Measurements from ENCODE around the gene NPFF. TPM values are rescaled to one million over a fixed set of nuclear protein-coding genes. Genes with fewer than 3 reads are reported as not detected.

NPFF gene
- polyA plus RNA-seq, 2 donors = 0.12 TPM; not detected in 1

GRCh38 chr12:53516758-53517455 is 9.6 kb upstream of the NPFF start:
- Histone ChIP-seq H3K4me3 (ENCODE audit: low read depth in 1 of 2, low read length in 2 of 2) (no peak overlapping the region), H3K9me3 (ENCODE audit: control insufficient read depth in 2 of 2, insufficient read depth in 1 of 2, low read depth in 1 of 2, low read length in 1 of 2) (no peaks in the 10 kb centered on the region), H3K27ac (ENCODE audit: low read depth in 2 of 2, low read length in 1 of 2) (no peak overlapping the region), H3K27me3 (ENCODE audit: control insufficient read depth in 1 of 2, insufficient read depth in 2 of 2, low read length in 2 of 2) (no peaks in the 10 kb centered on the region), H3K36me3 (ENCODE audit: control insufficient read depth in 2 of 2, insufficient read depth in 2 of 2, low read length in 1 of 2) (peaks cover 18 to 32% of the 10 kb centered on the region in 2 donors), H3K4me1 (ENCODE audit: control insufficient read depth in 2 of 2, insufficient read depth in 2 of 2, low read length in 1 of 2) (no peaks in the 10 kb centered on the region)
- WGBS, 2 donors = 84 to 86% methylated on average over 13 of the region's 13 CpGs

GRCh38 chr12:53515291-53515680 is 8.0 kb upstream of the NPFF start:
- H3K36me3 ChIP-seq (ENCODE audit: control insufficient read depth in 2 of 2, insufficient read depth in 2 of 2, low read length in 1 of 2) = peaks cover 20 to 29% of the 10 kb centered on the region in 2 donors
- 81 to 87% methylated on average over 2 of the region's 2 CpGs for WGBS, 2 donors
- peak overlapping the region in 1 of 2 donors; percentile 18 for H3K27ac ChIP-seq (ENCODE audit: low read depth in 2 of 2, low read length in 1 of 2)

GRCh38 chr12:53514628-53515290 is 7.5 kb upstream of the NPFF start:
- no peak overlapping the region for H3K4me3 ChIP-seq (ENCODE audit: low read depth in 1 of 2, low read length in 2 of 2)
- no peaks in the 10 kb centered on the region for H3K27me3 ChIP-seq (ENCODE audit: control insufficient read depth in 1 of 2, insufficient read depth in 2 of 2, low read length in 2 of 2)
- no peaks in the 10 kb centered on the region for H3K9me3 ChIP-seq (ENCODE audit: control insufficient read depth in 2 of 2, insufficient read depth in 1 of 2, low read depth in 1 of 2, low read length in 1 of 2)
- no peaks in the 10 kb centered on the region for H3K4me1 ChIP-seq (ENCODE audit: control insufficient read depth in 2 of 2, insufficient read depth in 2 of 2, low read length in 1 of 2)
- no peak overlapping the region for H3K27ac ChIP-seq (ENCODE audit: low read depth in 2 of 2, low read length in 1 of 2)
- 75 to 76% methylated on average over 6 of the region's 6 CpGs for WGBS, 2 donors
- H3K36me3 ChIP-seq (ENCODE audit: control insufficient read depth in 2 of 2, insufficient read depth in 2 of 2, low read length in 1 of 2) = peaks cover 22 to 29% of the 10 kb centered on the region in 2 donors

More at GRCh38 chr12:53515291-53515680, 8.0 kb upstream of the NPFF start:
- Histone ChIP-seq H3K4me1 (ENCODE audit: control insufficient read depth in 2 of 2, insufficient read depth in 2 of 2, low read length in 1 of 2) (no peaks in the 10 kb centered on the region), H3K27me3 (ENCODE audit: control insufficient read depth in 1 of 2, insufficient read depth in 2 of 2, low read length in 2 of 2) (no peaks in the 10 kb centered on the region), H3K9me3 (ENCODE audit: control insufficient read depth in 2 of 2, insufficient read depth in 1 of 2, low read depth in 1 of 2, low read length in 1 of 2) (no peaks in the 10 kb centered on the region), H3K4me3 (ENCODE audit: low read depth in 1 of 2, low read length in 2 of 2) (no peak overlapping the region)

GRCh38 chr12:53513712-53514410 is 6.6 kb upstream of the NPFF start:
- H3K36me3 ChIP-seq (ENCODE audit: control insufficient read depth in 2 of 2, insufficient read depth in 2 of 2, low read length in 1 of 2) = peaks cover 22 to 29% of the 10 kb centered on the region in 2 donors
- no peaks in the 10 kb centered on the region for H3K9me3 ChIP-seq (ENCODE audit: control insufficient read depth in 2 of 2, insufficient read depth in 1 of 2, low read depth in 1 of 2, low read length in 1 of 2)
- 81% methylated on average over 6 of the region's 6 CpGs for WGBS, 2 donors
- no peaks in the 10 kb centered on the region for H3K27me3 ChIP-seq (ENCODE audit: control insufficient read depth in 1 of 2, insufficient read depth in 2 of 2, low read length in 2 of 2)
- no peak overlapping the region for H3K27ac ChIP-seq (ENCODE audit: low read depth in 2 of 2, low read length in 1 of 2)
- no peak overlapping the region for H3K4me3 ChIP-seq (ENCODE audit: low read depth in 1 of 2, low read length in 2 of 2)
- no peaks in the 10 kb centered on the region for H3K4me1 ChIP-seq (ENCODE audit: control insufficient read depth in 2 of 2, insufficient read depth in 2 of 2, low read length in 1 of 2)

- Histone ChIP-seq H3K36me3 (ENCODE audit: control insufficient read depth in 2 of 2, insufficient read depth in 2 of 2, low read length in 1 of 2) (peaks cover 23 to 33% of the 10 kb centered on the region in 2 donors), H3K27ac (ENCODE audit: low read depth in 2 of 2, low read length in 1 of 2) (no peak overlapping the region), H3K27me3 (ENCODE audit: control insufficient read depth in 1 of 2, insufficient read depth in 2 of 2, low read length in 2 of 2) (no peaks in the 10 kb centered on the region), H3K4me3 (ENCODE audit: low read depth in 1 of 2, low read length in 2 of 2) (no peak overlapping the region), H3K9me3 (ENCODE audit: control insufficient read depth in 2 of 2, insufficient read depth in 1 of 2, low read depth in 1 of 2, low read length in 1 of 2) (no peaks in the 10 kb centered on the region), H3K4me1 (ENCODE audit: control insufficient read depth in 2 of 2, insufficient read depth in 2 of 2, low read length in 1 of 2) (no peaks in the 10 kb centered on the region)
- WGBS, 2 donors = 82 to 88% methylated on average over 9 of the region's 9 CpGs
Observed at GRCh38 chr12:53510181-53510812, 3.0 kb upstream of the NPFF start.

GRCh38 chr12:53508534-53509170 is 1.4 kb upstream of the NPFF start:
- H3K36me3 ChIP-seq (ENCODE audit: control insufficient read depth in 2 of 2, insufficient read depth in 2 of 2, low read length in 1 of 2) = peaks cover 11 to 43% of the 10 kb centered on the region in 2 donors
- 32% methylated on average over 7 of the region's 7 CpGs for WGBS, 2 donors
- no peak overlapping the region for H3K4me3 ChIP-seq (ENCODE audit: low read depth in 1 of 2, low read length in 2 of 2)
- no peaks in the 10 kb centered on the region for H3K4me1 ChIP-seq (ENCODE audit: control insufficient read depth in 2 of 2, insufficient read depth in 2 of 2, low read length in 1 of 2)
- peak overlapping the region in 1 of 2 donors; percentile 44 for H3K27ac ChIP-seq (ENCODE audit: low read depth in 2 of 2, low read length in 1 of 2)
- no peaks in the 10 kb centered on the region for H3K27me3 ChIP-seq (ENCODE audit: control insufficient read depth in 1 of 2, insufficient read depth in 2 of 2, low read length in 2 of 2)
- no peaks in the 10 kb centered on the region for H3K9me3 ChIP-seq (ENCODE audit: control insufficient read depth in 2 of 2, insufficient read depth in 1 of 2, low read depth in 1 of 2, low read length in 1 of 2)

- 80 to 82% methylated on average over 4 of the region's 4 CpGs for WGBS, 2 donors
- Histone ChIP-seq H3K9me3 (ENCODE audit: control insufficient read depth in 2 of 2, insufficient read depth in 1 of 2, low read depth in 1 of 2, low read length in 1 of 2) (no peaks in the 10 kb centered on the region), H3K36me3 (ENCODE audit: control insufficient read depth in 2 of 2, insufficient read depth in 2 of 2, low read length in 1 of 2) (peaks cover 9 to 42% of the 10 kb centered on the region in 2 donors), H3K27me3 (ENCODE audit: control insufficient read depth in 1 of 2, insufficient read depth in 2 of 2, low read length in 2 of 2) (no peaks in the 10 kb centered on the region), H3K4me1 (ENCODE audit: control insufficient read depth in 2 of 2, insufficient read depth in 2 of 2, low read length in 1 of 2) (peaks cover 0 to 3% of the 10 kb centered on the region in 2 donors), H3K4me3 (ENCODE audit: low read depth in 1 of 2, low read length in 2 of 2) (no peak overlapping the region), H3K27ac (ENCODE audit: low read depth in 2 of 2, low read length in 1 of 2) (no peak overlapping the region)
Observed at GRCh38 chr12:53507603-53507885, 260 bp upstream of the NPFF start.

GRCh38 chr12:53506450-53506785 is 866 bp downstream of the NPFF start:
- WGBS, 2 donors = 38 to 39% methylated on average over 2 of the region's 2 CpGs
- Histone ChIP-seq H3K36me3 (ENCODE audit: control insufficient read depth in 2 of 2, insufficient read depth in 2 of 2, low read length in 1 of 2) (peaks cover 5 to 36% of the 10 kb centered on the region in 2 donors), H3K4me1 (ENCODE audit: control insufficient read depth in 2 of 2, insufficient read depth in 2 of 2, low read length in 1 of 2) (peaks cover 0 to 9% of the 10 kb centered on the region in 2 donors), H3K27me3 (ENCODE audit: control insufficient read depth in 1 of 2, insufficient read depth in 2 of 2, low read length in 2 of 2) (no peaks in the 10 kb centered on the region), H3K27ac (ENCODE audit: low read depth in 2 of 2, low read length in 1 of 2) (no peak overlapping the region), H3K4me3 (ENCODE audit: low read depth in 1 of 2, low read length in 2 of 2) (no peak overlapping the region), H3K9me3 (ENCODE audit: control insufficient read depth in 2 of 2, insufficient read depth in 1 of 2, low read depth in 1 of 2, low read length in 1 of 2) (no peaks in the 10 kb centered on the region)
